HL-60 (cell line): Measurements from ENCODE around the gene DYNLT2.
"Not testable (repeated sequence)": the region's sequence is repeated elsewhere in the genome, so short reads cannot be mapped to it uniquely, and the experiment has no call there.

Experiments
- GABPA ChIP-seq: IDR thresholded peaks from 2 replicates; pipeline ENCODE4 v1.6.1; 2012; ENCODE audit warnings: low read depth
- POLR2AphosphoS5 ChIP-seq: IDR thresholded peaks from 2 replicates; pipeline ENCODE4 v1.6.1; 2012; ENCODE audit warnings: low read depth
- TF ChIP-seq, protein P1 (sequence below): IDR thresholded peaks from one replicate; pipeline ENCODE4 v1.5.1; 2011; ENCODE audit warnings: low read length, control low read depth, inconsistent platforms; ENCODE audit not compliant: insufficient read depth
- TF ChIP-seq, protein P2 (sequence below): IDR thresholded peaks from 2 replicates; pipeline ENCODE4 v1.6.1; 2012; ENCODE audit warnings: low read depth; ENCODE audit not compliant: insufficient replicate concordance

GRCh38 chr6:169765789-169766188, 14.4 kb upstream of the DYNLT2 start:
- TF ChIP-seq, protein P1, sequence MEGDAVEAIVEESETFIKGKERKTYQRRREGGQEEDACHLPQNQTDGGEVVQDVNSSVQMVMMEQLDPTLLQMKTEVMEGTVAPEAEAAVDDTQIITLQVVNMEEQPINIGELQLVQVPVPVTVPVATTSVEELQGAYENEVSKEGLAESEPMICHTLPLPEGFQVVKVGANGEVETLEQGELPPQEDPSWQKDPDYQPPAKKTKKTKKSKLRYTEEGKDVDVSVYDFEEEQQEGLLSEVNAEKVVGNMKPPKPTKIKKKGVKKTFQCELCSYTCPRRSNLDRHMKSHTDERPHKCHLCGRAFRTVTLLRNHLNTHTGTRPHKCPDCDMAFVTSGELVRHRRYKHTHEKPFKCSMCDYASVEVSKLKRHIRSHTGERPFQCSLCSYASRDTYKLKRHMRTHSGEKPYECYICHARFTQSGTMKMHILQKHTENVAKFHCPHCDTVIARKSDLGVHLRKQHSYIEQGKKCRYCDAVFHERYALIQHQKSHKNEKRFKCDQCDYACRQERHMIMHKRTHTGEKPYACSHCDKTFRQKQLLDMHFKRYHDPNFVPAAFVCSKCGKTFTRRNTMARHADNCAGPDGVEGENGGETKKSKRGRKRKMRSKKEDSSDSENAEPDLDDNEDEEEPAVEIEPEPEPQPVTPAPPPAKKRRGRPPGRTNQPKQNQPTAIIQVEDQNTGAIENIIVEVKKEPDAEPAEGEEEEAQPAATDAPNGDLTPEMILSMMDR, result not testable (repeated sequence)
- TF ChIP-seq, protein P2, sequence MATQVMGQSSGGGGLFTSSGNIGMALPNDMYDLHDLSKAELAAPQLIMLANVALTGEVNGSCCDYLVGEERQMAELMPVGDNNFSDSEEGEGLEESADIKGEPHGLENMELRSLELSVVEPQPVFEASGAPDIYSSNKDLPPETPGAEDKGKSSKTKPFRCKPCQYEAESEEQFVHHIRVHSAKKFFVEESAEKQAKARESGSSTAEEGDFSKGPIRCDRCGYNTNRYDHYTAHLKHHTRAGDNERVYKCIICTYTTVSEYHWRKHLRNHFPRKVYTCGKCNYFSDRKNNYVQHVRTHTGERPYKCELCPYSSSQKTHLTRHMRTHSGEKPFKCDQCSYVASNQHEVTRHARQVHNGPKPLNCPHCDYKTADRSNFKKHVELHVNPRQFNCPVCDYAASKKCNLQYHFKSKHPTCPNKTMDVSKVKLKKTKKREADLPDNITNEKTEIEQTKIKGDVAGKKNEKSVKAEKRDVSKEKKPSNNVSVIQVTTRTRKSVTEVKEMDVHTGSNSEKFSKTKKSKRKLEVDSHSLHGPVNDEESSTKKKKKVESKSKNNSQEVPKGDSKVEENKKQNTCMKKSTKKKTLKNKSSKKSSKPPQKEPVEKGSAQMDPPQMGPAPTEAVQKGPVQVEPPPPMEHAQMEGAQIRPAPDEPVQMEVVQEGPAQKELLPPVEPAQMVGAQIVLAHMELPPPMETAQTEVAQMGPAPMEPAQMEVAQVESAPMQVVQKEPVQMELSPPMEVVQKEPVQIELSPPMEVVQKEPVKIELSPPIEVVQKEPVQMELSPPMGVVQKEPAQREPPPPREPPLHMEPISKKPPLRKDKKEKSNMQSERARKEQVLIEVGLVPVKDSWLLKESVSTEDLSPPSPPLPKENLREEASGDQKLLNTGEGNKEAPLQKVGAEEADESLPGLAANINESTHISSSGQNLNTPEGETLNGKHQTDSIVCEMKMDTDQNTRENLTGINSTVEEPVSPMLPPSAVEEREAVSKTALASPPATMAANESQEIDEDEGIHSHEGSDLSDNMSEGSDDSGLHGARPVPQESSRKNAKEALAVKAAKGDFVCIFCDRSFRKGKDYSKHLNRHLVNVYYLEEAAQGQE, result not testable (repeated sequence)
- TF ChIP-seq POLR2AphosphoS5, GABPA: not testable (repeated sequence)
